H1 (cell line): Measurements from ENCODE around the gene CLMP. TPM values are rescaled to one million over a fixed set of nuclear protein-coding genes. Genes with fewer than 3 reads are reported as not detected.

Source experiments
- CTCF ChIA-PET: fragments of 300-600 bp; sonication (Branson Sonifier 250); formaldehyde crosslinking; loops from one replicate; lab custom pipeline; 2021; ENCODE audit not compliant: partially characterized antibody; lab: Charles Lee
- POLR2A ChIA-PET: fragments of 300-600 bp; sonication (Branson Sonifier 250); formaldehyde crosslinking; loops from one replicate; lab custom pipeline; 2021; ENCODE audit warnings: inconsistent platforms; ENCODE audit not compliant: partially characterized antibody; lab: Charles Lee
- DNase-seq, 2 experiments: peaks; one replicate each; pipeline versions ENCODE4 v3.0.0 to v3.0.0-alpha.2; 2010 to 2022; ENCODE audit warnings: low spot score in 2 of 2, low read depth in 1 of 2, mixed read lengths in 1 of 2
- FAIRE-seq: peaks from 2 replicates; lab custom pipeline; 2011; peaks lifted over from hg19 to GRCh38; lab: Jason Lieb, UNC
- H2AFZ ChIP-seq: 2 replicates; pipeline ENCODE4 v1.8.1; 2012; ENCODE audit warnings: low read length, inconsistent platforms
- H2AK5ac ChIP-seq: 2 replicates; pipeline ENCODE4 v1.6.1; 2013; ENCODE audit warnings: low read depth, low read length
- H2BK120ac ChIP-seq: replicated peaks from 2 replicates; pipeline ENCODE3; 2013; ENCODE audit warnings: low read depth, low read length, inconsistent platforms
- H2BK12ac ChIP-seq: 2 replicates; pipeline ENCODE4 v1.6.1; 2013; ENCODE audit warnings: low read depth, low read length
- H2BK15ac ChIP-seq: 2 replicates; pipeline ENCODE4 v1.6.1; 2013; ENCODE audit warnings: low read length
- H2BK20ac ChIP-seq: 2 replicates; pipeline ENCODE4 v1.6.1; 2013; ENCODE audit warnings: low read length
- H2BK5ac ChIP-seq: 2 replicates; pipeline ENCODE4 v1.6.1; 2013; ENCODE audit warnings: low read depth, low read length
- H3K14ac ChIP-seq: 2 replicates; pipeline ENCODE4 v1.6.1; 2013; ENCODE audit warnings: inconsistent platforms; ENCODE audit not compliant: insufficient read length
- H3K18ac ChIP-seq: 2 replicates; pipeline ENCODE4 v1.6.1; 2013; ENCODE audit warnings: low read length; ENCODE audit errors: extremely low read depth
- H3K23ac ChIP-seq: 2 replicates; pipeline ENCODE4 v1.6.1; 2013; ENCODE audit warnings: inconsistent platforms; ENCODE audit not compliant: insufficient read length
- H3K23me2 ChIP-seq: 2 replicates; pipeline ENCODE4 v1.6.1; 2013; ENCODE audit warnings: low read depth, low read length
- H3K27ac ChIP-seq: 2 replicates; pipeline ENCODE4 v1.6.1; 2011; ENCODE audit warnings: low read depth, low read length, inconsistent platforms
- H3K27me3 ChIP-seq, 4 experiments: replicated peaks in 1 of 4; 1 replicate in 1 of 4; 2 replicates in 3 of 4; pipeline versions ENCODE4 v1.6.1 to v1.8.1; 2011 to 2013; ENCODE audit warnings: low read length in 3 of 4, mild to moderate bottlenecking in 3 of 4, inconsistent platforms in 2 of 4, mixed read lengths in 2 of 4, moderate library complexity in 1 of 4; ENCODE audit not compliant: control insufficient read depth in 3 of 4, insufficient read depth in 3 of 4; ENCODE audit errors: extremely low read depth in 1 of 4
- H3K36me3 ChIP-seq, 4 experiments: 2 replicates each; pipeline versions ENCODE4 v1.6.1 to v1.8.1; 2011 to 2013; ENCODE audit warnings: mild to moderate bottlenecking in 4 of 4, low read length in 3 of 4, moderate library complexity in 2 of 4, control low read depth in 1 of 4, inconsistent platforms in 1 of 4; ENCODE audit not compliant: insufficient read depth in 4 of 4, control insufficient read depth in 2 of 4
- H3K4ac ChIP-seq: replicated peaks from 2 replicates; pipeline ENCODE3; 2013; ENCODE audit warnings: low read length, low read depth, mixed read lengths, inconsistent platforms; ENCODE audit not compliant: insufficient read length
- H3K4me1 ChIP-seq, 4 experiments: replicated peaks in 1 of 4; 1 replicate in 1 of 4; 2 replicates in 3 of 4; pipeline versions ENCODE4 v1.6.1 to v1.8.1; 2011 to 2013; ENCODE audit warnings: low read length in 3 of 4, inconsistent platforms in 2 of 4, mixed read lengths in 1 of 4; ENCODE audit not compliant: insufficient read depth in 4 of 4, control insufficient read depth in 3 of 4
- H3K4me2 ChIP-seq, 2 experiments: 2 replicates each; pipeline versions ENCODE4 v1.6.1 to v1.8.1; 2011 to 2013; ENCODE audit warnings: low read depth in 2 of 2, low read length in 2 of 2, control low read depth in 1 of 2, inconsistent platforms in 1 of 2, mild to moderate bottlenecking in 1 of 2; ENCODE audit not compliant: insufficient read depth in 1 of 2
- H3K4me3 ChIP-seq, 4 experiments: fragments of 200-600, 300-600 bp in 1 of 4; sonication (generic), shearing (Covaris generic), sonication (Bioruptor Twin) in 1 of 4; 2 replicates each; pipeline versions ENCODE4 v1.5.1 to v1.8.1; 2011 to 2016; ENCODE audit warnings: low read length in 4 of 4, low read depth in 3 of 4, control low read depth in 2 of 4, inconsistent platforms in 2 of 4, mild to moderate bottlenecking in 2 of 4, mixed read lengths in 1 of 4, moderate library complexity in 1 of 4; ENCODE audit not compliant: insufficient read depth in 2 of 4; ENCODE audit errors: extremely low read depth in 1 of 4
- H3K56ac ChIP-seq: replicated peaks from 2 replicates; pipeline ENCODE3; 2013; ENCODE audit warnings: low read depth, mild to moderate bottlenecking, mixed read lengths, low read length, inconsistent platforms; ENCODE audit not compliant: insufficient read length
- H3K79me1 ChIP-seq: 2 replicates; pipeline ENCODE4 v1.6.1; 2013; ENCODE audit warnings: low read depth, low read length, control low read depth
- H3K79me2 ChIP-seq, 2 experiments: 2 replicates each; pipeline versions ENCODE4 v1.6.1 to v1.8.1; 2012 to 2013; ENCODE audit warnings: low read length in 2 of 2, mild to moderate bottlenecking in 2 of 2, inconsistent platforms in 1 of 2; ENCODE audit not compliant: insufficient read depth in 2 of 2, control insufficient read depth in 1 of 2
- H3K9ac ChIP-seq, 4 experiments: replicated peaks in 1 of 4; 1 replicate in 1 of 4; 2 replicates in 3 of 4; pipeline versions ENCODE4 v1.6.1 to v1.8.1; 2011 to 2013; ENCODE audit warnings: low read depth in 3 of 4, low read length in 3 of 4, control low read depth in 2 of 4, mild to moderate bottlenecking in 2 of 4, moderate library complexity in 2 of 4, inconsistent platforms in 1 of 4; ENCODE audit errors: extremely low read depth in 1 of 4
- H3K9me3 ChIP-seq, 2 experiments: 2 replicates each; pipeline versions ENCODE4 v1.6.1 to v1.8.1; 2012 to 2013; ENCODE audit warnings: mild to moderate bottlenecking in 2 of 2, moderate library complexity in 2 of 2, control low read depth in 1 of 2, inconsistent platforms in 1 of 2, low read depth in 1 of 2, low read length in 1 of 2, mixed read lengths in 1 of 2; ENCODE audit not compliant: insufficient read depth in 2 of 2
- H4K20me1 ChIP-seq, 2 experiments: replicated peaks in 1 of 2; 2 replicates each; pipeline versions ENCODE3 to v1.8.1; 2011 to 2013; ENCODE audit warnings: inconsistent platforms in 2 of 2, low read length in 2 of 2, mild to moderate bottlenecking in 1 of 2; ENCODE audit not compliant: insufficient read depth in 2 of 2, control insufficient read depth in 1 of 2
- H4K5ac ChIP-seq: 2 replicates; pipeline ENCODE4 v1.6.1; 2013; ENCODE audit warnings: low read length, low read depth, mixed read lengths, inconsistent platforms; ENCODE audit not compliant: insufficient read length
- H4K8ac ChIP-seq: 2 replicates; pipeline ENCODE4 v1.8.0; 2013; ENCODE audit warnings: mild to moderate bottlenecking, moderate library complexity, low read length, inconsistent platforms; ENCODE audit not compliant: insufficient read depth; ENCODE audit errors: extremely low read depth
- H4K91ac ChIP-seq: replicated peaks from 2 replicates; pipeline ENCODE3; 2013; ENCODE audit warnings: low read length, mixed read lengths, inconsistent platforms; ENCODE audit not compliant: insufficient read length
- CBX8 ChIP-seq: fragments of 300-800, 300-1000 bp; sonication (generic); IDR thresholded peaks from 2 replicates; pipeline ENCODE4 v1.7.1; 2016; ENCODE audit warnings: low read depth, low read length, borderline replicate concordance
- WGBS, 2 experiments: shearing (Covaris generic) in 1 of 2; methylation state at CpG; one replicate each; pipeline versions ENCODE4 v1.1.6 to v1.1.7; 2013 to 2015; ENCODE audit warnings: low lambda C conversion rate in 2 of 2, mixed read lengths in 2 of 2, inconsistent platforms in 1 of 2, low coverage in 1 of 2, missing lambda C conversion rate in 1 of 2; ENCODE audit not compliant: insufficient replicate concordance in 2 of 2, insufficient coverage in 1 of 2, insufficient read length in 1 of 2; ENCODE audit errors: extremely low coverage in 1 of 2, missing lambda C conversion rate in 1 of 2; 5-methylcytosine and 5-hydroxymethylcytosine counted together
- polyA plus RNA-seq, 7 experiments: library from polyadenylated mRNA; depleted of rRNA in 3 of 7; stranded (reverse) in 5 of 7; unstranded in 2 of 7; fragments of >200 nt in 5 of 7; fragments of 200-250 nt in 2 of 7; gene quantifications; 1 replicate in 5 of 7; 2 replicates in 1 of 7; 4 replicates in 1 of 7; pipeline versions ENCODE4 v1.2.1 to v1.2.3, GENCODE V29; 2011 to 2013; ENCODE audit warnings: missing spikeins in 2 of 7, mixed read lengths in 2 of 7
- total RNA-seq: library from RNA; stranded (reverse); fragmentation: NEBNext Ultra II Directional; extraction: Animal tissue kit (Norgen Biotek cat#: 25700); gene quantifications from 2 replicates; pipeline ENCODE4 v1.2.1, GENCODE V29; 2021

CLMP gene
- total and polyA plus RNA-seq, 2 of the 8 experiments (the other 6 are each of a cell fraction or from before 2014, with no cell fraction given), result 9.9 to 24.1 TPM

DNA sequence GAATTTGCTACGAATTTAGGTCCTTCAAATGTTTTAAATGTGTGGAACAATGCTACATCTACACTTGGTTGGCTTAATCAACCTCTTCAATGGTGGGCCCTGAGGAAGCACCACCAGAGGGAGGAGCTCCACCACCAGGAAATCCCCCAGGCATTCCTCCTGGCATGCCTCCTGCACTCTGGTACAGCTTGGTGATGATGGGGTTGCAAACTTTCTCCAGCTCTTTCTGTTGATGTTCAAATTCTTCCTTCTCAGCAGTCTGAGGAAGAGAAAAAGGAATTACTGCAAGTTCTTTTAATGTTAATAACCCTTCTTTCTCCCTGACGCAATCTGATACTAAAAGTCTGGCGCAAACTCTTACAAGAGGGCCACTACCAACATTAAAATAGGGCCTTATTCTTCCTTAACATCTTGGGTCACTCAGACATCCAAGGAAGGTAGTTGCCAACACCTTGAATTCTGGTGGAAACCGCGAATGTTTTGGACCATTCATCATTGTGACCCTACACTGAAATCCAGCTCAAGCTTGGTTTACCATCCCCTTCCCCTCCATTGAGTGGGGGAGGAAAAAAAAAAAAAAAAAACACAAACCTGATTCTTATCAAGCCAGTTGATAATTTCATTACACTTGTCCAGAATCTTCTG is 137.3 kb downstream of the CLMP start:
- Histone ChIP-seq H4K8ac (no peak overlapping the region), H3K4me3 (no peak overlapping the region), H2BK5ac (no peak overlapping the region), H3K9me3 (no peaks in the 10 kb centered on the region), H2BK120ac (no peak overlapping the region), H3K23ac (no peak overlapping the region), H3K27ac (no peak overlapping the region), H3K4ac (no peak overlapping the region), H3K36me3 (peaks cover 32 to 66% (median 57%) of the 10 kb centered on the region in 4 experiments)
- CTCF ChIA-PET, result interaction anchor here (1.1 to 5.5 kb wide), 11 partner anchors 10 to 203 kb away, joined by 3 to 58 read pairs (median 6); no protein-coding TSS in a partner anchor
- TF ChIP-seq CBX8, result no peak
- TF ChIP-seq, all 59 proteins: peak for 0
- H3K4me1 ChIP-seq, result peaks cover 0 to 5% (median 3%) of the 10 kb centered on the region in 4 experiments; a peak in 4 of 7 replicates
- no peak overlapping the region for H2AK5ac ChIP-seq
- no peaks in the 10 kb centered on the region; the same call in 1 of the 2 replicates for H3K79me1 ChIP-seq
- H3K27me3 ChIP-seq, result no peaks in the 10 kb centered on the region
- no peak overlapping the region for H3K14ac ChIP-seq
- no peak overlapping the region for H3K56ac ChIP-seq
- no peaks in the 10 kb centered on the region for H3K23me2 ChIP-seq
- peak overlapping the region in 1 of 2 experiments; percentile 62; a peak in 1 of 4 replicates for H3K4me2 ChIP-seq
- H3K18ac ChIP-seq, result no peak overlapping the region
- H3K79me2 ChIP-seq, result peaks cover 10 to 36% of the 10 kb centered on the region in 2 experiments
- no peak for DNase-seq
- no peak overlapping the region for H2BK12ac ChIP-seq
- FAIRE-seq, result no peak
- no peak overlapping the region for H2BK15ac ChIP-seq
- POLR2A ChIA-PET, result interaction anchor here (0.7 to 2.3 kb wide), 9 partner anchors 9 to 204 kb away, joined by 3 to 6 read pairs (median 4); no protein-coding TSS in a partner anchor
- no peak overlapping the region for H4K5ac ChIP-seq
- H4K20me1 ChIP-seq, result peaks cover 31 to 33% of the 10 kb centered on the region in 2 experiments
- no peak overlapping the region for H2AFZ ChIP-seq
- no peak overlapping the region for H2BK20ac ChIP-seq
- 86% methylated on average over 5 of the region's 5 CpGs; no CpG with 5 or more reads in 1 of the 2 experiments for WGBS, 2 experiments
- H3K9ac ChIP-seq, result no peak overlapping the region
- H4K91ac ChIP-seq, result no peak overlapping the region
